Measurements from ENCODE around the gene COL7A1.
"Not testable (repeated sequence)": the region's sequence is repeated elsewhere in the genome, so short reads cannot be mapped to it uniquely, and the experiment has no call there.

COL7A1 gene

GRCh38 chr3:48561045-48561736 lies 33.9 kb downstream of the COL7A1 start:
- no peak for DNase-seq

GRCh38 chr3:48560648-48561018 lies 34.5 kb downstream of the COL7A1 start:
- DNase-seq: no peak

- no peak for DNase-seq
Measured at GRCh38 chr3:48558493-48559134, 36.5 kb downstream of the COL7A1 start.

- DNase-seq: peak; percentile 99
Measured at GRCh38 chr3:48556796-48557626, 38.1 kb downstream of the COL7A1 start, which contains the start of gene PFKFB4. PFKFB4 (minus strand) TSS chr3:48556803; CDS start chr3:48556777, 26 bp downstream.

- DNase-seq: no peak
Measured at GRCh38 chr3:48555949-48556795, 39.0 kb downstream of the COL7A1 start.

- no peak for DNase-seq
Measured at GRCh38 chr3:48555231-48555948, 39.7 kb downstream of the COL7A1 start.

GRCh38 chr3:48553886-48554845 lies 41.0 kb downstream of the COL7A1 start:
- DNase-seq: no peak

GRCh38 chr3:48553361-48553760 lies 41.8 kb downstream of the COL7A1 start:
- DNase-seq: no peak

GRCh38 chr3:48552111-48552951 lies 42.8 kb downstream of the COL7A1 start:
- no peak for DNase-seq

GRCh38 chr3:48551651-48552050 lies 43.5 kb downstream of the COL7A1 start:
- DNase-seq: not testable (repeated sequence)

- DNase-seq: peak; percentile 78
Measured at GRCh38 chr3:48548729-48549705, 46.1 kb downstream of the COL7A1 start.

- DNase-seq: no peak
Measured at GRCh38 chr3:48548126-48548525, 47.0 kb downstream of the COL7A1 start.

GRCh38 chr3:48546203-48546829 lies 48.8 kb downstream of the COL7A1 start:
- no peak for DNase-seq

GRCh38 chr3:48544141-48544540 lies 51.0 kb downstream of the COL7A1 start:
- DNase-seq: no peak

GRCh38 chr3:48543271-48543866 lies 51.8 kb downstream of the COL7A1 start:
- DNase-seq: no peak

GRCh38 chr3:48538451-48538850 lies 56.7 kb downstream of the COL7A1 start:
- no peak for DNase-seq

GRCh38 chr3:48536785-48537184 lies 58.3 kb downstream of the COL7A1 start:
- no peak for DNase-seq

- DNase-seq: no peak
Measured at GRCh38 chr3:48536116-48536515, 59.0 kb downstream of the COL7A1 start.
